GM19324 (cell line): ENCODE measurements around the gene YBEY.

Source experiments
- ATAC-seq: cut with Tn5 transposase; IDR thresholded peaks from one replicate; pipeline ENCODE4 v1.9.1; 2021; ENCODE audit warnings: mild to moderate bottlenecking, moderate library complexity; ENCODE audit not compliant: unreplicated experiment, low FRiP score

Gene YBEY

GRCh38 chr21:46325073-46325912, 39.2 kb downstream of the YBEY start:
- no peak for ATAC-seq

- ATAC-seq = no peak
Measured at GRCh38 chr21:46326110-46326703, 40.1 kb downstream of the YBEY start.

DNA sequence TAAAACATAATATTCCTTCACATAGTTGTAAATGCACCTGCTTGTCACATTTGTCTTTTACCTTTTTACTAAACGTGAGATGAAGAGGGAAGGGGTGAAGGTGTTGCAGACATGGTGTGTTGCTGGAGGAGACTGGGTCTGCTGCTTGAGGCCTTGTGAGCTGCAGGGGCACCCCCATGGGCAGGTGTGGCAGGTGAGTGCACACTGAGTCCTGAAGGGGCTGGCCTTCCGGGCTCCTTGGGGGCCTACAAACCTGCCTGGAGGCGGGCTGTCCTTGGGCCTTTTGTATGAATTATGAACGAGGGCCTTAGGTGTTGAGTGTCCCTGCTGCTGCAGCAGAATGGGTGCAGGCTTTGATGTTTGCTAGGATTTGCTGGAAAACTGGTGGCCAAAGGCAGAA, 41.6 kb downstream of the YBEY start:
- no peak for ATAC-seq

GRCh38 chr21:46328151-46328550, 42.0 kb downstream of the YBEY start:
- no peak for ATAC-seq

DNA sequence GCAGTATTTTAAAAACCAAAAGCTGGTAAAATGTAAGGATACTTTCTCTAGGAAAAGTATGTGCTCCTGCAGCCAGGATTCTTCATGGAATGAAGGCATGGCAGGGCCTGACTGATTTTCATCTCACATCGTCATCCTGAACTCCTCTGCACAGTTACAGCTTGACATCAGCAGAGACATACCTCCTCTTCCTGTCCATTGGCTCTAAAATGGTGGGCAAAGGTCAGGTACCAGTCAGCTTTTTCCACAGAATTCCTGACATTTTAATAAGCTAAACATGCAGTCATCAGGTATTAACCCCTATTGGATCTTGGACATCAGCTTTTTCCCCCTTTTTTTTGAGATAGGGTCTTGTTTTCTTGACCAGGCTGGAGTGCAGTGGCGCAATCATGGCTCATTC, 43.7 kb downstream of the YBEY start:
- no peak for ATAC-seq

DNA sequence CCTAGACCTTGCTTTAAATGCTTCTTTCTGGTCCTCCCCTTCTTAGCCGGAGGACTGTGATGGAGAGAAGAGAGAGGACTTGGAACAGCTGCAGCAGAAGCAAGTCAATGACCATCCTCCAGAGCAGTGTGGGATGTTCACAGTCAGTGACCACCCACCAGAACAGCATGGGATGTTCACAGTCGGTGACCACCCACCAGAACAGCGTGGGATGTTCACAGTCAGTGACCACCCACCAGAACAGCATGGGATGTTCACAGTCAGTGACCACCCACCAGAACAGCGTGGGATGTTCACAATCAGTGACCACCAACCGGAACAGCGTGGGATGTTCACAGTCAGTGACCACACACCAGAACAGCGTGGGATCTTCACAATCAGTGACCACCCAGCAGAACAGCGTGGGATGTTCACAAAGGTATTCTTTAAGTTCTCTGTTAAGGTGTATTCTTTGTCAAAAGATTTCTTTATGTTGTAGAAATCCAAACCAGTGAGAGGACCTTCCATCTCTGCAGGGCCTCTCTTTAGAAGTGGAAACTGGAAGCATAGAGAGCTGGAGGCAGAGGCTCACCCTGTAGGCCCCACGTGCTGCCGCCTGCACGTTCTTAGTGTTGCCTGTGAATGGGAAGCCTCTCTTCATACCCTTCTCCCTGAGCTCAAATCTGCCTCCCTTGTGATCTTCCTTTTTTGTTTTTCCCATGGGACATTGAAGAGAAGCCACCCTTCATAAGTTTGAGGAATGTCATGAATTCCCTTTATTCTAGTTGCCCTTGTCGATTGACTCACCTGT, 48.4 kb downstream of the YBEY start:
- ATAC-seq = no peak

GRCh38 chr21:46336603-46337002, 50.5 kb downstream of the YBEY start:
- ATAC-seq = no peak

DNA sequence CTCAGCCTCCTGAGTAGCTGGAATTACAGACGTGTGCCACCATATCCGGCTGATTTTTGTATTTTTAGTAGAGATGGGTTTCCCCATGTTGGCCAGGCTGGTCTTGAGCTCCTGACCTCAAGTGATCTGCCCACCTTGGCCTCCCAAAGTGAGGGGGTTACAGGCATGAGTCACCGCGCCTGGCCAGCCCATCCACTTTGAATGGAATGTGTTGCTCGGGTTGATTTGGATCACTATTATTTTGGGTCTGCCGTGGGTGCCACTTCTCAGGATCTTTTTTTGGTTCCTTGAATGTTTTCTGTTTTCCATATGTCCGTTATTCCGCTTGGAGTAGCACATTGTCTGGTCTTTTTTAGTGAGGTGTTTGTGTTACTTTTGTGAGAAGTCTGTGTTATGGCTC, 54.9 kb downstream of the YBEY start:
- no peak for ATAC-seq

- no peak for ATAC-seq
Measured at GRCh38 chr21:46344219-46344915, 58.2 kb downstream of the YBEY start.

GRCh38 chr21:46345861-46346260, 59.7 kb downstream of the YBEY start:
- ATAC-seq = no peak

- ATAC-seq = no peak
Measured at GRCh38 chr21:46346296-46347202, 60.4 kb downstream of the YBEY start.

DNA sequence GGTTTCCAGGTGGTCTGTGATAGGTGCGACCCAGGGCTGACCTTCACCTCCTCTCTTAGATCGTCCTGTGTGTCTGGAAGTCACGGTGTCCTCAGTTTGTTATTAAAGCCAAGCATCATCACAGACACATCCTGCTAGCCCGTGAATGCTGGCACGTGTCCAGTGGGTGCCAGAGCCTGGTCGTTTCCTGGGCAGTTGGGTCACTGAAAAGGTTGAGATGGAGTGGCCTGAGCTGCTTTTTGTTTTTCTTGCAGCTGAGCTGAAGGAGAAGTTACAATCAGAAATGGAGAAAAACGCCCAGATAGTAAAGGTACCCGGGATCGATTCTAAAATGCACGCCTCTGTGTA, 61.0 kb downstream of the YBEY start:
- no peak for ATAC-seq
